ENCODE data around the gene POLR2H. TPM values are rescaled to one million over a fixed set of nuclear protein-coding genes. Genes with fewer than 3 reads are reported as not detected.

Gene POLR2H
- total and polyA plus RNA-seq, 9 donors = 47.3 to 86.9 (median 60.6) TPM

GRCh38 chr3:184377882-184378445, 16.5 kb downstream of the POLR2H start, which contains the start of gene THPO:
Gene THPO (minus strand): TSS chr3:184378207. CDS start chr3:184376259, 1,948 bp downstream.
- DNase-seq = no peak
- peak within 1 kb of the TSS; percentile 66 to 70 for H3K27ac ChIP-seq
- peaks cover 2% of the 10 kb centered on the region for H3K4me1 ChIP-seq (ENCODE audit: insufficient read depth)
- no peaks in the 10 kb centered on the region for H3K36me3 ChIP-seq
- H3K9me3 ChIP-seq = no peaks in the 10 kb centered on the region
- intact Hi-C loops (cut with DNase I) = loop anchor here in 2 of 4 donors (5.0 to 10.0 kb wide), 3 partner anchors 134 to 387 kb away; no protein-coding TSS in a partner anchor
- WGBS, 3 donors = 65 to 72% (median 72%) methylated on average over 7 of the region's 7 CpGs
- TF ChIP-seq EP300 (IDR thresholded peaks at IDR 0.05) (no peak), CTCF (IDR thresholded peaks at IDR 0.05) (no peak), POLR2A (IDR thresholded peaks at IDR 0.05) (no peak)
- no peak within 1 kb of the TSS for H3K4me3 ChIP-seq
- no peaks in the 10 kb centered on the region for H3K27me3 ChIP-seq

GRCh38 chr3:184378651-184379357, 17.3 kb downstream of the POLR2H start:
- 66 to 73% (median 72%) methylated on average over 10 of the region's 10 CpGs for WGBS, 3 donors
- TF ChIP-seq EP300 (IDR thresholded peaks at IDR 0.05) (no peak), POLR2A (IDR thresholded peaks at IDR 0.05) (no peak), CTCF (IDR thresholded peaks at IDR 0.05) (no peak)
- H3K36me3 ChIP-seq = no peaks in the 10 kb centered on the region
- no peaks in the 10 kb centered on the region for H3K27me3 ChIP-seq
- peaks cover 2% of the 10 kb centered on the region for H3K4me1 ChIP-seq (ENCODE audit: insufficient read depth)
- no peak overlapping the region for H3K4me3 ChIP-seq
- H3K27ac ChIP-seq = peak overlapping the region; percentile 66 to 70
- intact Hi-C loops (cut with DNase I) = loop anchor here in 2 of 4 donors (5.0 to 10.0 kb wide), 3 partner anchors 133 to 386 kb away; no protein-coding TSS in a partner anchor
- H3K9me3 ChIP-seq = no peaks in the 10 kb centered on the region
- DNase-seq = no peak

GRCh38 chr3:184379358-184380184, 18.1 kb downstream of the POLR2H start, which contains the start of gene CHRD:
Gene CHRD (plus strand): TSS chr3:184380054. CDS start chr3:184380319, 265 bp downstream.
- WGBS, 3 donors = 7 to 22% (median 20%) methylated on average over 20 to 56 of the region's 71 CpGs
- Histone ChIP-seq H3K4me3 (peak within 1 kb of the TSS; percentile 67), H3K36me3 (no peaks in the 10 kb centered on the region), H3K27ac (peak within 1 kb of the TSS; percentile 66 to 70), H3K4me1 (ENCODE audit: insufficient read depth) (peaks cover 2% of the 10 kb centered on the region), H3K9me3 (no peaks in the 10 kb centered on the region), H3K27me3 (no peaks in the 10 kb centered on the region)
- intact Hi-C loops (cut with DNase I) = loop anchor here in 2 of 4 donors (2.0 to 10.0 kb wide), 4 partner anchors 31 to 385 kb away; no protein-coding TSS in a partner anchor
- TF ChIP-seq CTCF (IDR thresholded peaks at IDR 0.05) (no peak), EP300 (IDR thresholded peaks at IDR 0.05) (no peak), POLR2A (IDR thresholded peaks at IDR 0.05) (no peak)
- peak; percentile 59 to 73 (median 68) for DNase-seq

GRCh38 chr3:184380185-184380626, 18.7 kb downstream of the POLR2H start:
- Histone ChIP-seq H3K4me1 (ENCODE audit: insufficient read depth) (peaks cover 2% of the 10 kb centered on the region), H3K27me3 (no peaks in the 10 kb centered on the region), H3K9me3 (no peaks in the 10 kb centered on the region), H3K36me3 (no peaks in the 10 kb centered on the region), H3K4me3 (peak overlapping the region; percentile 67), H3K27ac (peak overlapping the region in 1 of 2 donors; percentile 23)
- intact Hi-C loops (cut with DNase I) = loop anchor here in 1 of 4 donors (2.0 kb wide), 1 partner anchor 31 kb away; no protein-coding TSS in a partner anchor
- 0 to 2% (median 2%) methylated on average over 27 to 54 of the region's 62 CpGs for WGBS, 3 donors
- no peak for TF ChIP-seq CTCF (IDR thresholded peaks at IDR 0.05)
- no peak for TF ChIP-seq EP300 (IDR thresholded peaks at IDR 0.05)
- TF ChIP-seq POLR2A (IDR thresholded peaks at IDR 0.05) = no peak
- DNase-seq = peak; percentile 81 to 87 (median 86)

Measured in ovary (tissue), 9 donors.